Transverse colon (tissue), 3 donors: ENCODE data around the gene DYTN.

Experiments
- CTCF ChIP-seq, 5 experiments: fragments of 200-600 bp in 3 of 5; fragments of 450-650 bp in 2 of 5; sonication (generic) in 3 of 5; IDR thresholded peaks; 1 replicate in 2 of 5; 2 replicates in 3 of 5; pipeline ENCODE4 v1.5.1; 2016 to 2017; ENCODE audit warnings: antibody characterized with exemption in 5 of 5, inconsistent platforms in 3 of 5, mild to moderate bottlenecking in 2 of 5, moderate library complexity in 1 of 5
- EP300 ChIP-seq: sonication (generic); formaldehyde crosslinking; IDR thresholded peaks from one replicate; pipeline ENCODE4 v1.6.1; 2017; ENCODE audit warnings: antibody characterized with exemption, low read depth

DNA sequence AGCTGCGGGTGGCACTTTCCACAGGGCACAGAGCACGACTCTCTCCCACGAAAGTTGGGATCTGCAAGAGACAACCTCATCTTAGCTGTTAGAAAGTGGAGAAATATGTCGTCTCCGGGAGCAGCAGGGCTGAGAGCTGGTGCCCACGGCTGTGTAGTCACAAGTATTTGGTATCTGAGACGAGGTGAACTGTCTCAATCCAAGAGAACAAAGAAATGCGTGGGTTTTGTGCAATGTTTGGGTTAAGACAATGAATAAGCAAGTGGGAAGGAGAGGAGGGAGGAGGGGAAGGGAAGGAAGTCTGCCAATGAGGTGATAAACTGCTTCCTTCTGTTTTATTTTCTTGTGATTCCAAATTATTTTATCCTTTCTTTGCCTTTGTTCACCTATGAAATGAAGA is 18.0 kb downstream of the DYTN start:
- TF ChIP-seq CTCF (IDR thresholded peaks at IDR 0.05) (no peak), EP300 (no peak)
